Dermis microvascular lymphatic vessel endothelial cell (primary cell): Measurements from ENCODE around the gene SNN. TPM values are rescaled to one million over a fixed set of nuclear protein-coding genes. Genes with fewer than 3 reads are reported as not detected.
A peak's percentile ranks its signal among the peaks of the same experiment; 100 is the strongest.

Experiments
- DNase-seq, 2 donors: peaks; one replicate each; pipeline versions ENCODE4 v3.0.0 to v3.0.0-alpha.2; 2010; ENCODE audit warnings: low read depth in 2 of 2
- total RNA-seq: library from RNA; depleted of rRNA; stranded (reverse); fragments of >200 nt; gene quantifications from 2 replicates; pipeline ENCODE4 v1.2.1, GENCODE V29; 2014

SNN gene
- total RNA-seq, 1 donor from 2014 or later = 41.6 TPM

DNA sequence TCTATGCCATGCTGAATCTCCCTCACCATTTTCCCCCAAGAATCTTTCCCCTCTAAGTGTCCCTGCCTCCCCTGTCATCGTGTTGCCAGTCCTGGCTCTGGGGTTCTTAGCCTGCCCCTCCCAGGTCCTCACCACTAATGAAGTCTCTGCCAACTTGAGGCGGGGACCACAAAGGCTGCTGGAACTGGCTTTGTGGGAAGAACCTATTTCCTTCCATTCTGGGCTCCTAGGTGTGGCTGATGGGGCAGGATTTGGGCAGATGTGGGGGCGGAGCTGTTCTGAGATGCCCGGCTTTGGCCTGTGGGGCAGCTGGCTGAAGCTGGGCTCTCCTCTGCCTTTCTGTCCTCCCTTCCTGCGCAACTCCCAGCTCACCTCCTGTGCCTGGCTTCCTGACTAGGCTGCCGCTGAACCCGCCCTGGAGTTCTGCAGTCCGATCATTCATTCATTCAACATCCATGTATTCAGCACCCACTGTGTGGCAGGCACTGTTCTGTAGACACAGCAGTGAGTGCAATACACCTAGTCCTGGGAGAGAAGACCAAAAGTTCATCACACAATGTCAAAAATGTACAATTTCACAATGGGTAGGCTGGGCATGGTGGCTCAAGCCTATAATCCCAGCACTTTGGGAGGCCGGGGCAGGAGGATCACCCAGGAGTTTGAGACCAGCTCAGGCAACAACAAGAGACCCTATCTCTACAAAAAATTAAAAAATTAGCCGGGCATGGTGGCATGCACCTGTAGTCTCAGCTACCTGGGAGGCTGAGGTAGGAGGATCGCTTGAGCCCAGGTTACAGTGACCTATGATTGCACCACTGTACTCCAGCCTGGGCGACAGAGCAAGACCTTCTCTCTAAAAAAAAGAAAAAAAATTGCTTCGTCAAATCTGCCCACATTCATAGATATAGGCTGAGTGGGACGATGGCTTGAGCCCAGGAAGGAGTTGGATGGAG is 1.9 kb upstream of the SNN start:
- no peak for DNase-seq

DNA sequence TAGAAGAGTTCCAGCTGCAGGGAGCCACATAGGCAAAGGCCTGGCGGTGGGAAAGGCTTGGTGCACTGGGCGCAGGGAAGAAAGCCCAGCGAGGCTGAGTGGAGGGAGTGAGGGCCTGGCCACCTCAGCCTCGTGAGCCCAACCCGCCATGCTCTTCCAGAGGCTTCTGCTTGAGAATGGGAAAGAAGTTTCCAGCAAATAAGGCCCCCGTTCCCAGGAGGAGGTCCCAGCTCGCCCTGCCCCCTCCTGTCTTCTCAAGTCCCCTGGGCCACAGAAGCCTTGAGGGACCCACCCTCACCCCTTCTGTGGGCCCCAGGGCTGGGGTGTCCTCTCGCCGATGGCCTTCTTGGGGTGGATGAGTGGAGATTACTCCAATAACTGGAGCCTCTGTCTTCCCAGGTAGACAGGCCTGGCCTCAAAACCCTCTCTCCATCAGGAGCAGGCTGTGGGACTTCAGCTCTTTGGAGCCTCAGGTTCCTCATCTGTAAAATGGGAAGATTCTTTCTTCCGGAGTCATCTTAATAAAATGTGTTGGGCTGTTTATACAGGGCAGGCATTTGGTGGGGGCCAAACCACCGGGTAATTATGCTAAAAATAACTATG is 933 bp upstream of the SNN start:
- DNase-seq = no peak

DNA sequence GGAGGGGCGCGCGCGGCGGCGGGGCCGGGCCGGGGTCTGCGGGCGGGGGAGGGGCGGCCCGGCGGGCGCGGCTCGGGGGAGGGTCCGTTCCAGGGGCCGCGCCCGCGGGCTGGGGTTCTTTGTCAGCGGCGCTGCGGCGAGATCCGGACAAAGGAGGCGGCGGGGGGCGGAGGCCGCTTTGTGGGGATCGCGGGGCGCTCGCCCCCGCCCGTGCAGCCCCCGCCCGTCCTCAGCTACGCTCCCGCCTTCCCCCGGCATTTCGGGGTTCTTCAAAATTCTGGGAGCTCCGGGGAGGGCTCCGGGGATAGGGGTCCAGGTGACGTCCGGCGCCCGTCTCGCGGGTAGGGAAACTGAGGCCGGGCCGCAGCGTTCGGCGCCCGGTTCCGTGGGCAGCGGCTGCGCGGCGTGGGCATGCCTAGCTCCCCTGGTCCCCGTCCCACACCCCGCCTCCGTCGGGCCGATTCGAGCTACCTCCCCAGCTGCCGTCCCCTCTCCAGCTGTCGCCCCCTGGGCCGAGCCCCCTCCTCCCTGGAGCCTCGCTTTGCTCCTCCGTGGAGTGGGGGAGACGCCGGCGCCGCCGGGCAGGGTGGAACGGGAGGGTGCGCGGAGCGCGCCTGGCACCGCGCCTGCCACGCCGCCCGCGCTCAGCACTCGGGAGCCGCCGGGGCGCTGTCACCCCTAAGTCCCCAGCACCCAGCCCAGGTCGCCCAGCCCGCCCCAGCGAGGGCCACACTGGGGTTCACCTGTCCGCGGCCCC is 546 bp downstream of the SNN start:
- no peak for DNase-seq

DNA sequence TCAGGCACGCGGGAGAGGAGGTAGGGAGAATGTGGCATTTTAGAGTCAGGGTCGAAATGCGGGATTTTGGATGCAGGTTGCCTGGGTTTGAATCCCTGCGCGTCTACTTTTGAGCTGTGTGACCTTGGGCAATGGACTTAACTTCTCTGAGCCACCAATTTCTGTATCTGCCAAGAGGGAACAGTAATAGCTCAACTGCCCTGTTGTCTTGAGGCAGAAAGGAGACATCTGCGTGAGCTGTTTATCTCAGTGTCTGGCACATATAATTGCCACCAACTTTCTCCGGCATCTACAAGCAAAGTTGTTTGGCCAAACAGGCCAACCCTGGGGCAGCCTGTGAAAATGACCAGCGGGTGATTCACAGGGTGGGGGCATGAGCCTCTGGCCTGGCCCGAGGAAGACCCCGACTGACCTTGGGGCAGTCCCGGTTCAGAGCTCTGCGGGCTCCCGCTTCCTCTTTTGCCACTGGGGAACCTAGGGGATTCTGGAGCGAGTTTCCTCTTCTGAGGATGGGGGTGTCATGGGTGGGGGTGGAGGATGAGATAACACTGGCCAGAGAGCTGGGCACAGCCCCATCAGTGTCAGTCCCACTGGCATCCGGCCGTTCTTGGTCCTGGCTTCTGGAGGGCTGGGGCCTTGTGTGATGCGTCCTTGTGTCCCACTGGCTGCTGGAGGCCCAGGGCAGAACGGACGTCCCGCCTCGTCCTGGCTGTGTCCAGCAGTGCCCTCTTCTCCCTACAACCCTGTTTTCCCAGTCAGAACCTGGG is 1.3 kb downstream of the SNN start:
- DNase-seq = peak; percentile 23 to 62

DNA sequence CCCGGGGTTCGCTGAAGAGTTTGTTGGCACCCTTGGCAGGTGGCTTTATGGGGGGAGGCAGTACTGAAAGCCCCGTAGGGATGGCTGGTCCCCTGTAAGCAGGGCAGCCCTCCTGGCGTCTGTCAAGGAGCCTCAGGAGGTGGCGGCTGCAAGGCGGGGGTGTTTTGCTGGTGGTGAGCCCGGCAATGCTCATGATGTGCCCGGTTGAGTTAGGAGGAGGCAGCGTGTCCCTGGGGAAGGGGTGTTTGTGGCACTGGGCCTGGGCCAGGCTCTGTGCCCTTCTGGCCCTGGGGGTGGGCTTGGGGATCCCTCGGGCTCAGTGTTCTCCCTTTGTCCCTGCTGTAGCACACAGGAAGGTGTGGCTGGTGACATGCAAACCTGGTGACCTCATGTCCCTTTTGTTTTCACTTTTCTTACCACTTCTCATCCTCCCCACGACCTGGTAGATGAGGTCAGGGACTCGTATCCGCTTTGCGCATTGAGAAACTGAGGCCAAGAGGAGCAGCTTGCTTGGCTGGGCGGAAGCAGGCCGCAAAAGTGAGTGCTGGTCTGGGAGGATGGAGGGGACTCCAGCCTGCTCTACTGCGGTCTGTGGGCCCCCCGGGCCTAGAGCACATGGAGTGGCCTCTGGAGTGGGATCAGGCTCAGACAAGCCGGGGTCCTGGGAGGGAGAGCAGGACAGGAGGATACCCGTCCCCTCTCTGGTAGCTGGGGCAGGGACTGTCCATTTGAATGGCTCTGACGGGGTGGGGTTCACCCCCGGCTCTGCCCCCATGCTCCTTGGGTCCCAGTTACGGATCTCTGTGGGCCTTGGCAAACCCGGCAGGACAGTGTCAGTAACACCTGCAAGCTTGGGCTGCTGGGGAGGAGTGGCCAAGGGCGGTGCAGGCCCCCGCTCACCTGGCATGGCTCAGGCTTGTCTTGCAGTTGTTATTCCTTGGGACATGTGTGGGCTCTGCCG is 2.2 kb downstream of the SNN start:
- DNase-seq = no peak

DNA sequence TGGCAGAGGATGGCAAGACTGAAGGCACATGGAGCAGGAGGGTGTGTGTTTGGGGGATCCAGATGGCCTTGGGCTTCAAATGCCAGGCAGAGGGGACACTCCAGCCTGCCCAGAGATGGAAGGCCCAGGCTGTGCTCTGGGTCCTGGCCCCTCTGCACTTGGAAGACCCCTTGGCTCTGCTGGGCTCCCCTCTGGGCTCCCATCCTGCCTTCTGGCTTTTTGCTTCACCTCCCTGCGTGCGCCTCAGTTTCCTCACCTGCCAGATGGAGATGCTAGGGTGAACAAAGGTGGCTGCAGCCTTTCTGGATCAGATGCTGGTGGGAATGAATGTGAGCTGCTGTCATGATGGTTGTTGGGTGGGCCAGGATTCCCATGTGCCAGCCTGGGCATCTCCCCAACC is 3.0 kb downstream of the SNN start:
- DNase-seq = no peak

DNA sequence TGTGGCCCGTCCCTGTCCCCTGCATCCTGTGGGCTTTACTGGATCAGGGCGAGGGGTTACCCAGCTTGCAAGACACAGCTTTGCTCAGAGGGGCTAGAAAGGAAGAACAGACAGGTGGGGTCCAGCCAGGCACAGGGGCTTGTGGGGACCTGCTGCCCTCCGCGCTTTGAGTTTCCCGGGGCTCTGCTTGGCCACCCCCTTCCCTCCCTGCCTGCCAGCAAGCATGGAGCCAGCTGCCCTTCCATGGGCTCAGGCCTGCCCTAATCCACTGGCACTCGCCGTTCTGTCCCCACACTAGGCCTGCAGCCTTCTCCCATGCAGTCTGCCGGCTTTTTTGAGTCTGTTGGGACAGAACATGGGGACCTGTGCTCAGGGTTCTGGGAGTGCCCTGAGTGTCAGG is 3.4 kb downstream of the SNN start:
- no peak for DNase-seq

DNA sequence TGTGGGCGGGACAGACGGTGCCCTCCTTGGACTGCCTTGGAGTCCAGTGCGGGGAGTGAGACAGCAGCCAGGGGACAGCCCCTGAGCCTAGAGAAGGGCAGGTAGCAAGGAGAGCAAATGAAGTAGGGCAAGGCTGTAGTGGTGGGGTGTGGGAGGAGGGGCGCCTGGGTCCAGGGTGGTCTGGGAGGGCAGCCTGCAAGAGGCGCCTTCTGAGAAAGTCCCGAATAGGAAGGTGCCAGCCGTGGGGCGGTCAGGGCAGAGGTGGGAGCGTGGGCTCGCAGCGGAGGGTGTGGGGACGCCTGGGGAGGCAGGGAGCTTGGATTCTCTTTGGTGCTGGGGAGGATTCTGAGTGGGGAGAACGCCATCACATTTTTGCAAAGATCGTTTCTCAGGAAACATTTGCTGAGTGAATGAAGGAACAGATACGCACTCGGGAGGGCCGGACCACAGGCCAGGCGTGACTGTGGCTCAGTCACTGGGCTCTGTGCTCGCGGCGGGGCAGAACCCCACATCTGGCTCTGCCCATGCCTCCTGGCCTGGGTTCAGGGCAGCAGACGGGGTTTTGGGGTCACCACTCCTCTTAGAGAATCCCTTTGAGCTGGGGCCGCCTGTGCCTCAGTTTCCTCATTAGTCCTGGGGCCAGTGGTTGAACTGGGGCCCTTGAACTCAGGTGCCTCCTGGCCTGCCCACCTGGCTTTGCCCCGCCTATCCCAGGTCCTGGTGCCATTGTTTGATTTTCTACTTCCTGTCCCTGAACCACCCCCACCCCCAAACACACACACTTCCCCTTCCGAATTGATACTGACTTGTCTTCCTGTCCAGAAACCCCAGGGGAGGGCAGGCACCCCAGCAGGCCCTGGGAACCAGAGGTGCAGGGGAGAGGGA is 4.2 kb downstream of the SNN start:
- peak in 1 of 2 donors; percentile 36 for DNase-seq

DNA sequence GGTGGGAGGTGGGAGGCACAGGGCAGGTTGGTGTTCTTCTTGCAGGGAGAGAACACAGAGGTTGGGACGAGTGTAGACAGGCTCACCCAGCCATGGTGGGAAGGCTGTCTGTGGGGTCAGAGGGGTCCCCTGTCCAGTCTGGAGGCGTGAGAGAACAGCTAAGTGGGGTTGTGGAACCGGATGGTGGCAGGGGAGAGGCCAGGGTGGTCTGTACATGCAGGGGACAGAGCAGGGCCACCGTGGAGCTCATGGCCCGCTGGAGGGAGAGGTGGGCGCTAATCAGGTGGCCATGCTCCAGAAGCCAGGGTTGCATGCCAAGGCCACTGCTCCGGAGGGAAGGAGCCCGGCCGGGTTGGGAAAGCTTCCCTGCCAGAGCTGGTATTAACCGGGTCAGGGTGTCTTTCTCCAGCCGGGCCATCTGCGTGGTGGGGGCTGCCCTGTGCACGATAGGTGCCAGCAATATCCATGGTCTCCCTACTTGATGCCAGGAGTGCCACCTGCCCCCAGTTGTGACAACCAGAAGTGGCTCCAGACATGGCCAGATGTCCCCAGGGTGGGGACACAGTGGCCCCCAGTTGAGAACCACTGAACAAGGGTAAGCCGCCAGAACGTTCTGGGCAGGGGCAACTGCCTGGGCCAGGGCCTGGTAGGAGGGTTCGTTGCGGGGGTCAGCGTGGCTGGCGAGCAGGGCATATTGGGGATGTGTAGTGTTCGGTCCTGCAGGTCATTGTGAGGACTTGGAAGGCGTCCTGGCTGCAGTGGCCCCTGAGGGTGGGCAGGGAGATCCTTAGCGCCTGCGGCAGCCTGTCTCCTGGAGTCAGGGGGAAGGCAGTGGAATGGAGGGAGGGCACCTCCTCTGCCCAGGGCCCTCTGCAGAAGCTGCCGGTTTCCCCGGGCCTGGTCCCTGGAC is 5.1 kb downstream of the SNN start:
- DNase-seq = no peak

DNA sequence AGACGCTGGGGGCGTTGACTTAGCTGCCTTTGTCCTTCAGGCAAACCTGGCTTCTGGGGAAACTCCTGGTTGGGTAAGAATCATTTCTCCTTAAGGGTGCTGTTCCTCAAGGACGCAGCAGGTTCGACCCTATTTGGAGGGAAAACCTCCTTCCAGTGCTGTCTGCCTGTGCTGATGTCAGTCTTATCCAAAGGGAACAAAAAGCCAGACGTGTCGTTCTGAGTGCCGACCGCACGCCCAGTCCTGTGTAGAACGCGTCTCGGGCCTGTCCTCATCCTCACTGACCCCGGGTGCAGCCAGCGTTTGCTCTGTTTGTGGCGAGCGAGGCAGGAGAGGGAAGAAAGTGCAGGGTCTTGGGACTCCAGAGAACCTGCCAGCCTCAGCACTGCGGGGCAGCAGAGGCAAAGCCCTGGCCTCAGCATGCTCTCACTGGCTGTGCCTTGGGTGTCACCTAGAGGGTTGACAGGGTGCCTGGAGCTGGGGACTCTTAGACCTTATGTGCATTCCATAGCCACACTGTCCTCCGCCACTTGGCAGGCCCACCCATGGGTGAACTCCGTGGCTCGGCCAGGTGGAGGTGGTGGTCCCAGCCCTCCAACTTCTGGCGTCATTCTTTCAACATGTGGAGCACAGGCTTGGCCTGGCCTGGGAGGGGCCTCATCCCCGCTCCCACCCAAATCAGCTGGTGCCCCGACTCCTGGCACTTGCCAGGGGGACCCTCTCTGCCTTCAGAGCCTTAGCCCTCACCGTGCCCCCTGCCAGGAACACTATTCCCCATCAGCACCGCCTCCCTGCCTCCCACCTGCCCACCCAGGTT is 6.0 kb downstream of the SNN start:
- DNase-seq = no peak

DNA sequence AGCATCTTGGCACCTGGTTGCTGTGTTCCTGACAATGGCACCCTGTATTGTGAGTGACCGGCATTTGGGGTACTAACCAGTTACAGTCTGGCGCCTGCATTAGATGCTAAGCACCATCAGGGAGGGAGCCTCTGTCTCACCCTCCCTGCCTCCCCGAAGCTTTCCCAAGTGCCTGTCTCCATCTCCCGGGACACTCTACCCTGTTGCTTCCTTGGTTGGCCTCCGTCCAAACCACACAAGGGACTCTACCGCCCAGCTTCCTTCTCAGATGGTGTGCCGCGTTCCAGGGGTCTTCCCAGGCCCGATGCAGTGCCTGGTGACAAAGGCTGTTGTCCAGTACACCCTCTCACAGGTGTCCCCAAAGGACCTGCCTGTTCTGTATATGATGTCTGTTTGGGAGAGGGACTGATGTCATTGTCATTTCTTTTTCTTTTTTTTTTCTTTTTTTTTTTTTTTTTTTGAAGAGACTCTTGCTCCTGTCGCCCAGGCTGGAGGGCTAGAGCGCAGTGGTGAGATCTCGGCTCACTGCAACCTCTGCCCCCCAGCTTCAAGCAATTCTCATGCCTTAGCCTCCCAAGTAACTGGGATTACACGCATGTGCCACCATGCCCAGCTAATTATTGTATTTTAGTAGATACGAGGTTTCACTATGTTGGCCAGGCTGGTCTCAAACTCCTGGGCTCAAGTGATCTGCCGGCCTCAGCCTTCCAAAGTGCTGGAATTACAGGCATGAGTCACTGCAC is 6.7 kb downstream of the SNN start:
- peak in 1 of 2 donors; percentile 47 for DNase-seq

DNA sequence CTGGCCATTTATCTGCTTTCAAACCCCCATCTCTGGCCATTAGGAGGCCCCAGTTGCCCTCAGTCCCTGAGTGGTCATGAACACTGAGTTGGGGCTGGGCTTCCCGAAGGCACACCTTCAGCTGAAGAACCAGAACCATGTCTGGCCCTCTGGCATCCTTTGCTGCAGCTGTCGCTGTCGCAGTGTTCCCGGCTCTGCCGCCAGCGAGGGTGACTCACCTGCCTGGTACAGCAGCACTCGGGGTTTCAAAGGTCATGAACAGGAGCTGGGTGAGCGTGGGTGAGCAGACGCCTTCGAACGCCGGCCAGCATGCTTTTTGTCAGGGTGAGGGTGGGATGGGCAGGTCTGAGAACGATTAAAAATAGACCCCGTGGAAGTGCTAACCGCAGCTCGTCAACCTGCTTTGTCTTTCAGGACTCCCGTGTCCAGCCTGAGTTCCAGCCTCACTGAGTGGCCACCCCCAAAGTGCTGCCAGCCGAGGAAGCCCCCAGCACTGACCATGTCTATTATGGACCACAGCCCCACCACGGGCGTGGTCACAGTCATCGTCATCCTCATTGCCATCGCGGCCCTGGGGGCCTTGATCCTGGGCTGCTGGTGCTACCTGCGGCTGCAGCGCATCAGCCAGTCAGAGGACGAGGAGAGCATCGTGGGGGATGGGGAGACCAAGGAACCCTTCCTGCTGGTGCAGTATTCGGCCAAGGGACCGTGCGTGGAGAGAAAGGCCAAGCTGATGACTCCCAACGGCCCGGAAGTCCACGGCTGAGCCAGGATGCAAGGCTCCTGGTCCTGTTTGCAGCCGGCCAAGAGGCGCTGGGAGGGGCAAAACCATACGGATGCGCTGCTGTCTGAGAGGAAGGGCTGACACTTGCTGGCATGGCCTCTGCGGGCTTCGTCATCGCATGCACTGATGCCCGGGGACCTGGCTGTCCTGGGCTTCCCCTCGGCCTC is 7.6 kb downstream of the SNN start:
- DNase-seq = peak in 1 of 2 donors; percentile 12

DNA sequence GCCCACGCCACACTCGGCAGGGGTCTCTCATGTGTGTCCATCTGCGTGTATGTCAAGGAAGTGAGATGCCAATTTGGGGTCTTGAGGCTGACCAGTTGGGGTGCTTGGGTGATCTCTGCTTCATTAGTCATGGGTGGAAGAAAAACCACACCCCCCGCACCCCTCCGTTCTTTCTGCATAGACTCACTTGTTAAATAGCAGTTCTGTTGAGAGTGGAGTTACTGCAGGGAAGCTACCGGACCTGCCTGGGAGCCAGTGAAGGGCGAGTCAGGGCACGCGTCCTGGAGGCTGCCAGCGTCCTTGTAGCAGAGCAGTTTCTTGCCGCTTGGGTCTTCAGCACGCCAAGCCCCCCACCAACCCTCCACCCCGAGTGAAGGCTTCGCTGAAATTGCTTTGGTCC is 8.5 kb downstream of the SNN start:
- DNase-seq = no peak

DNA sequence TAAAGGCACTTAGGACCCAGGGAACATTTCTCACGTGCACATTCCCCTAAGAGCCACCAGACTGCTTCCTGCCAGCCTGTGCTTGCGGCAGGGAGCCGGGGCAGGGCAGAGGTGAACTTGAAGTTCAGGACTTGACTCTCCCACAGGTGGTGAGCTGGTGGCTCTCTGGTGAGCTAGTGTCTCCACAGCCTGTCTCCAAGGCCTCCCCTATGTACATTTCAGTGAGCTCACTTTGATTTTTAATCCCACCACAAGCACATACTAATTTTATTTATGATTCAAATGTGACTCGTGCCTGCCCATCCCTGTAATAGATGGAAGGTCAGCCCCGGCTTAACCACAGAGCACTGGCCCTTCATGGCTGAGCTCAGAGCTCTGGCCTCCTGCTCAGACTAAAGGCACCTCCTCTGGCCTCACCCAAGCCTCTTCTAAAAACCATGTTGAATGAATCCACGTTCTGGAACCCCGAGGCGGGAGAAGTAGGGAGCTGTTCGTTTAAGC is 9.2 kb downstream of the SNN start:
- no peak for DNase-seq
